Measurements from ENCODE around the gene EEF2K. TPM values are rescaled to one million over a fixed set of nuclear protein-coding genes. Genes with fewer than 3 reads are reported as not detected.

Gene EEF2K
- total RNA-seq, 1 experiment from 2014 or later, result 31.0 TPM

GRCh38 chr16:22190776-22191531, 15.1 kb upstream of the EEF2K start (continued):
- TF ChIP-seq, protein P1, sequence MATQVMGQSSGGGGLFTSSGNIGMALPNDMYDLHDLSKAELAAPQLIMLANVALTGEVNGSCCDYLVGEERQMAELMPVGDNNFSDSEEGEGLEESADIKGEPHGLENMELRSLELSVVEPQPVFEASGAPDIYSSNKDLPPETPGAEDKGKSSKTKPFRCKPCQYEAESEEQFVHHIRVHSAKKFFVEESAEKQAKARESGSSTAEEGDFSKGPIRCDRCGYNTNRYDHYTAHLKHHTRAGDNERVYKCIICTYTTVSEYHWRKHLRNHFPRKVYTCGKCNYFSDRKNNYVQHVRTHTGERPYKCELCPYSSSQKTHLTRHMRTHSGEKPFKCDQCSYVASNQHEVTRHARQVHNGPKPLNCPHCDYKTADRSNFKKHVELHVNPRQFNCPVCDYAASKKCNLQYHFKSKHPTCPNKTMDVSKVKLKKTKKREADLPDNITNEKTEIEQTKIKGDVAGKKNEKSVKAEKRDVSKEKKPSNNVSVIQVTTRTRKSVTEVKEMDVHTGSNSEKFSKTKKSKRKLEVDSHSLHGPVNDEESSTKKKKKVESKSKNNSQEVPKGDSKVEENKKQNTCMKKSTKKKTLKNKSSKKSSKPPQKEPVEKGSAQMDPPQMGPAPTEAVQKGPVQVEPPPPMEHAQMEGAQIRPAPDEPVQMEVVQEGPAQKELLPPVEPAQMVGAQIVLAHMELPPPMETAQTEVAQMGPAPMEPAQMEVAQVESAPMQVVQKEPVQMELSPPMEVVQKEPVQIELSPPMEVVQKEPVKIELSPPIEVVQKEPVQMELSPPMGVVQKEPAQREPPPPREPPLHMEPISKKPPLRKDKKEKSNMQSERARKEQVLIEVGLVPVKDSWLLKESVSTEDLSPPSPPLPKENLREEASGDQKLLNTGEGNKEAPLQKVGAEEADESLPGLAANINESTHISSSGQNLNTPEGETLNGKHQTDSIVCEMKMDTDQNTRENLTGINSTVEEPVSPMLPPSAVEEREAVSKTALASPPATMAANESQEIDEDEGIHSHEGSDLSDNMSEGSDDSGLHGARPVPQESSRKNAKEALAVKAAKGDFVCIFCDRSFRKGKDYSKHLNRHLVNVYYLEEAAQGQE (IDR thresholded peaks at IDR 0.05; ENCODE audit: low read depth), result no peak
- TF ChIP-seq ELF1 (IDR thresholded peaks at IDR 0.05; ENCODE audit: borderline replicate concordance, low read depth) (no peak), FOSL1 (IDR thresholded peaks at IDR 0.05; ENCODE audit: low read depth) (no peak)
- TF ChIP-seq, protein P2, sequence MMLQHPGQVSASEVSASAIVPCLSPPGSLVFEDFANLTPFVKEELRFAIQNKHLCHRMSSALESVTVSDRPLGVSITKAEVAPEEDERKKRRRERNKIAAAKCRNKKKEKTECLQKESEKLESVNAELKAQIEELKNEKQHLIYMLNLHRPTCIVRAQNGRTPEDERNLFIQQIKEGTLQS (IDR thresholded peaks at IDR 0.05), result no peak

DNA sequence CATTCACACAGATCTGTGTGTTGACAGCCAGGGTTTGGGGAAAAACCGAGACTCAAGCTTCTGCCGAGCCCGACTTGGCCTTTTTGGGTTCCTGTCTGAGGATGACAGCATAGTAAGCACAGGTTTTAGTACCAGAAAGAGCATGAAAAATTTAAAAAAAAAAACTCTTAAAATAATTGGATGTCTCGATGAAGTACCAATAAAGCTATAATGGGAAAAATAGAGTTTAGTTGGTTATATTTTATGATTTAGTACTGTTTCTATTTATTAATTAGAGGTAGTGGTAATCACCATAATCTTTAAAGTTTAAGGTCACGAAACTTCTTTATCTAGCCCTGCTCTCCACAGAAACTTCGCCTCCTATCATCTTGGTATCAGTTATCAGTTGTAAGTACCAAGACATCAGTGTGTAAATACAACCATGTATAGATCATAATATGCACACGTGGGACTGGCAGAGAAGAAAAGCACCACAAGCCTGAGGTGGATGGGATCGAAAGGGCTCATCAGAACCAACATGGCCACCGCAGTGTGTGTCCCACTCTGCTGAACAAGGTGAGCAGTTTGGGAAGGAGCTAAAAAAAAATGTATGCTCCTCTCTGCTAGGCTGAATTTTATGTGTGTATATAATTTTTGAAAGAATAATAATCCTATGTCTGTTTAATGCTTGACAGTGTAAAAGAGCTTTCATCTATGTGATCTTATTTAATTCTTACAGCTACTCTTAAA, 14.4 kb upstream of the EEF2K start:
- Histone ChIP-seq H3K9me2 (ENCODE audit: insufficient read depth) (no peaks in the 10 kb centered on the region), H3K9ac (ENCODE audit: low read length) (peak overlapping the region; percentile 70), H3K27me3 (ENCODE audit: insufficient read depth, low read length) (no peaks in the 10 kb centered on the region), H3K79me2 (ENCODE audit: insufficient read depth, low read length) (no peaks in the 10 kb centered on the region), H3K9me3 (ENCODE audit: control insufficient read depth in 1 of 2, insufficient read depth in 1 of 2, low read depth in 1 of 2, low read length in 2 of 2) (no peaks in the 10 kb centered on the region), H3K4me2 (ENCODE audit: low read length) (peak overlapping the region; percentile 82), H3K4me3 (replicated peaks in 1 of 2; ENCODE audit: low read depth in 1 of 2, low read length in 2 of 2) (peak overlapping the region; percentile 40 to 57), H3K4me1 (ENCODE audit: control insufficient read depth in 1 of 2, insufficient read depth in 2 of 2, low read length in 2 of 2) (peaks cover 23 to 43% of the 10 kb centered on the region in 2 experiments), H2AFZ (ENCODE audit: low read depth, low read length, poor library complexity, severe bottlenecking) (no peak overlapping the region), H3K27ac (ENCODE audit: low read depth, low read length) (peak overlapping the region; percentile 65), H3K36me3 (ENCODE audit: control insufficient read depth in 1 of 2, insufficient read depth in 2 of 2, low read length in 2 of 2) (no peaks in the 10 kb centered on the region), H4K20me1 (ENCODE audit: insufficient read depth) (no peaks in the 10 kb centered on the region)
- RAD21 ChIA-PET (ENCODE audit: low non-redundant PET in 1 of 2, low total read pairs in 2 of 2, uncharacterized antibody in 2 of 2, unreplicated experiment in 2 of 2), result interaction anchor here in 1 of 2 experiments (0.9 kb wide), 1 partner anchor 14 kb away, joined by 3 read pairs; the partner anchor contains the start of gene EEF2K
- DNase-seq (ENCODE audit: low read depth, low spot score) (no peak), ATAC-seq (no peak)
- CTCF ChIA-PET, result interaction anchor here (0.5 kb wide), 1 partner anchor 17 kb away, joined by 3 read pairs; no protein-coding TSS in a partner anchor
- POLR2A ChIA-PET, result interaction anchor here (1.2 to 1.3 kb wide), 2 partner anchors 13 to 107 kb away, joined by 3 to 4 read pairs; no protein-coding TSS in a partner anchor
- intact Hi-C loops (cut with micrococcal nuclease), result no loop called here
- TSS peak; percentile 88 for BruUV-seq (replicated peaks)
- TF ChIP-seq YY1 (IDR thresholded peaks at IDR 0.05; ENCODE audit: extremely low read depth, insufficient replicate concordance, low read depth, low read length), result no peak
- no peak for TF ChIP-seq TCF7L2 (IDR thresholded peaks at IDR 0.05; ENCODE audit: borderline replicate concordance, extremely low read depth, insufficient read depth, insufficient read length)
- TF ChIP-seq ZBTB33 (IDR thresholded peaks at IDR 0.05; ENCODE audit: extremely low read depth, insufficient replicate concordance, low read length), result no peak
- no peak for TF ChIP-seq SP1 (IDR thresholded peaks at IDR 0.05; ENCODE audit: low read depth)
- TF ChIP-seq, protein P2 (IDR thresholded peaks at IDR 0.05), result no peak
- no peak for TF ChIP-seq POLR2A (IDR thresholded peaks at IDR 0.05; ENCODE audit: borderline replicate concordance, extremely low read depth, insufficient read depth, insufficient read length)
- TF ChIP-seq CEBPB (IDR thresholded peaks at IDR 0.05; ENCODE audit: low read depth), result no peak
- TF ChIP-seq EZH2 (IDR thresholded peaks at IDR 0.05), result no peak
- no peak for TF ChIP-seq SRF (IDR thresholded peaks at IDR 0.05; ENCODE audit: low read depth)
- no peak for TF ChIP-seq POLR2AphosphoS5 (IDR thresholded peaks at IDR 0.05; ENCODE audit: low read depth, low read length)
- no peak for TF ChIP-seq SIN3A (IDR thresholded peaks at IDR 0.05; ENCODE audit: low read depth)
- TF ChIP-seq ZNF274 (IDR thresholded peaks at IDR 0.05; ENCODE audit: low read depth, low read length), result no peak
- no peak for TF ChIP-seq FOSL1 (IDR thresholded peaks at IDR 0.05; ENCODE audit: low read depth)
- TF ChIP-seq CBX3 (IDR thresholded peaks at IDR 0.05; ENCODE audit: low read depth), result no peak
